ENCODE data around the gene SBF2.
"Not testable (repeated sequence)": the region's sequence is repeated elsewhere in the genome, so short reads cannot be mapped to it uniquely, and the experiment has no call there.

The SBF2 gene

DNA sequence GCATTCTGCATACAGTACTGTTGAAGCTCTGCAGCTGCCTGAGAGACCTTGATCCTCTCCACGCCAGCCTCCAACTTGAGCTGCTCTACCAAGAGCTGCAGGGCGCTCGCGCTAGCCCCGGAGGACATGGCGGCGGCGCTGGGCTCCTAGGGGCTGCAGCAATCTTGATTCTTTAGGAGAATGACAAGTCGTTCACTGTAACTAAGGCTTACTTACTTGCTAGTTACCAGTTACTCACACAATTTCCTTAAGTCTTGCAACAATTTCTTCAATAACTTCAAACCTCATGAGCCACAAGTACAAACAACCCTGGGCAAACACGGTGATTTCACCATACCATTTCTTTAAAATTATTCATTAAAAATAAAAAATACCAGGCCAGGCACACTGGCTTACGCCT, 21.9 kb downstream of the SBF2 start:
- DNase-seq = no peak

DNA sequence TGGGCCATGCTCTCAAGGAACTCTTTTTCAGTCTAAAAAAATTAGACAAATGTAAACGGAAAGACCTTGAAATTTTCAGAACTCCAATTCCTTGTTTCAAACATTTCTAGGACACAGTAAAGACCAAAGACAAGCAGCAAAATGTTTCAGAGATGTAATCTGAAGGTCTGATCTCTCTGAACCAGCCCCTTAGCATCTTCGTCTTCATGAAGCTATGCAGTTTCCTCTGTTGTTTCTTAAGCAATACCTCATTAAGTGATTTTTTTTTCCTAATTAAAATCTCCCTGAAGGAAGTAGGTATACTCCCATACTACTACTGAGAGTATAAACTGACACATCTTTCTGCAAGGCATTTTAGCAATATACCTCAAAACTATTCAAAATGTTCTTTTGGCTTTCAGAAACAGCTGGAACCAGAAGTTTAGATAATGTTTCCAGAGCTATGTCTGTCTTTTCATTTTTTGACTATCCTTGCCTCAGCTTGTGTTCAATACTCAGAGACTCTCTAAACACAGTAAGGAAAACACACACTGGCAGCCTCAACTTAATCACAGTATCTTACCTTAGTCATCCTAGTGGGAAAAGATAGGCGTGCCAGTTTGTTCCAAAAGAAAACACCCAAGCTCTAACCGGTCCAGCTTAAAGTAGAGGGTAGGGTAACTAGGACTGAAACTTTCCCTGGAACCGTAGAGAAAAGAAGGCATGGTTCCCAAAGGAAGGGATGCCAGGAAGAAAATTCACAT, 25.1 kb downstream of the SBF2 start:
- no peak for DNase-seq

DNA sequence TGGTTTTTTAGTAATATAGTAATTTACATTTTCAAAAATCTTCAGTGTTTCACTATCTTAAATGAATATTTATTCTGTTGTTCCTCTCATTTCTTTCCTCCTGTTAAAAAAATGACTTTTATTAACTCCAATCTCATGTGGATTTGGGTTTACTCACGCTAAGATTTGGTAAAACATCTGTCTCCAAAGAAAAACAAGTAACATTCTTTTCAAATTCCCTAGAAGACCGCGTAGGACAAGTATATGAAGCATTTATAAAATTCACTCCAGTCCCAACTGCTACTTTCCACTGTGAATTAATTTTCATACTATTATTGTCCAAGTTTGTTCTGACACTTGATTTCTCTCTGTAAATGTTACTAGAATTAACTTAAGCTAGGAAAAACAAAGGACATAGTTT, 26.2 kb downstream of the SBF2 start:
- DNase-seq = no peak

DNA sequence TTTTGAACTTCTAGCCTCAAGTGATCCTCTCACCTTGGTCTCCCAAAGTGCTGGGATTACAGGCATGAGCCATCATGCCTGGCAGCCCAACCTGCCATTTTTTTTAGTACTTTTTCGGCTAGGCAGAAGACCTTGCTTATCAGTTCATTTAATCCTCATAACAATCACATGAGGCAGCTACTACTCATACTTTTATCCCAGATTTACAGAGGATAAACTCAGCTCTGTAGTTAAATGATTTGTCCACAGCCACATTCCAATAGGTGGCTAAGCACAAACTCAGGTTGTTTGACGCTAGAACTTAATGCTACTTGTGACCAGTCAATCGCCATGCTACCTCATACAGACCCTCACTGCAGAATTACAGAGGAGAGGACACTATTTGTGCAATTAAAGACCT, 28.1 kb downstream of the SBF2 start:
- no peak for DNase-seq

DNA sequence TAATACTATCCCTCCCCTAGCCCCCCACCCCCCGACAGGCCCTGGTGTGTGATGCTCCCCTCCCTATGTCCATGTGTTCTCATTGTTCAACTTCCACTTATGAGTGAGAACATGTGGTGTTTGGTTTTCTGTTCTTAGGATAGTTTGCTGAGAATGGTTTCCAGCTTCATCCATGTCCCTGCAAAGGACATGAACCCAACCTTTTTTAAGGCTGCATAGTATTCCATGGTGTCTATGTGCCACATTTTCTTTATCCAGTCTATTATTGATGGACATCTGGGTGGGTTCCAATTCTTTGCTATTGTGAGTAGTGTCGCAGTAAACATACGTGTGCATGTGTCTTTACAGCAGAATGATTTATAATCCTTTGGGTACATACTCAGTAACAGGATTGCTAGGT, 29.3 kb downstream of the SBF2 start:
- DNase-seq = not testable (repeated sequence)

DNA sequence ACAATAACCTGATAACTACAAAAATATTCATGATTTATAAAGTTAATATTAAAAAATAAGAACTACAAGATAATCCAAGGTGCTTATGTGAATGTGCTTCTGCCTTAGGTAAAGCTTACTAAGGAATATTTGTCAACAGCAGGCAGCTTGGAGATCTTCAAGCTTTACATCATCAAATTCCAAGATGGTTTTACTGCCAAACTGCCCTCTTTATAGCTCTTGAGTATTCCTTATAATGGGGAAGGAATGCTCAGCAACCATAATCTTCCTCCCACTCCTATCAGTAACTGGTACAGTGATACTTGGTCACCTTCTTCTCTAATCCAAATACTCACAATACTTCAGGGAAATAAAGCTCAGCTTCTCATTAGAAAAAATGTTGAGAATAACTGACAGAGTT, 30.1 kb downstream of the SBF2 start:
- DNase-seq = no peak

DNA sequence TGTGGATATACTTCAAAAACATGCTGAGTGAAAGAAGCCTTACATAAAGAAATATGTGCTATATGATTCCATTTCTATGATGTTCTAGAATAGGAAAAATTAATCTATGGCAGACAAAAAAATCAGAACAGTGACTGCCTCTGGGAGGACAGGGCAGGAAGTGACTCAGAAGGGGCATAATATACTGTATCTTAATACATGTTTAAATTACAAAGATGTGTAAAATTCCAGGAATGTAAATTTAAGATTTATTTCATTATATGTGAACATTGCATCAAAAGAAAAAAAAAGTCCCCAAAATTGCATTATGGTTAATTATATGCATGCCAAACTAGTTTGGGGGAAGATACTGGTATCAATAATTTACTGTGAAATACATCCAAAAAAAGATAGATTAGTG, 32.2 kb downstream of the SBF2 start:
- DNase-seq = no peak

DNA sequence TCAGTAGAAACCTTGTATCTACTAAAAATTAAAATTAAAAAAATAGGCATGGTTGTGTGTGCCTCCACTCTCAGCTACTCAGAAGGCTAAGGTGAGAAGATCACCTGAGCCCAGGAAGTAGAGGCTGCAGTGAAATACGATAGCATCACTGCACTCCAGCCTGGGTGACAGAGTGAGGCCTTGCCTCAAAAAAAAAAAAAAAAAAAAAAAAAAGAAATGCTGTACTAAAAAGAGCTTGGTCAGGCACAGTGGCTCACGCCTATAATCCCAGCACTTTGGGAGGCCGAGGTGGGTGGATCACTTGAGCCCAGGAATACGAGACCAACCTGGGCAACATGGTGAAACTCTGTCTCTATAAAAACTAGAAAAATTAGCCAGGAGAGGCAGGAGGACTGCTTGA, 36.5 kb downstream of the SBF2 start:
- DNase-seq = no peak

DNA sequence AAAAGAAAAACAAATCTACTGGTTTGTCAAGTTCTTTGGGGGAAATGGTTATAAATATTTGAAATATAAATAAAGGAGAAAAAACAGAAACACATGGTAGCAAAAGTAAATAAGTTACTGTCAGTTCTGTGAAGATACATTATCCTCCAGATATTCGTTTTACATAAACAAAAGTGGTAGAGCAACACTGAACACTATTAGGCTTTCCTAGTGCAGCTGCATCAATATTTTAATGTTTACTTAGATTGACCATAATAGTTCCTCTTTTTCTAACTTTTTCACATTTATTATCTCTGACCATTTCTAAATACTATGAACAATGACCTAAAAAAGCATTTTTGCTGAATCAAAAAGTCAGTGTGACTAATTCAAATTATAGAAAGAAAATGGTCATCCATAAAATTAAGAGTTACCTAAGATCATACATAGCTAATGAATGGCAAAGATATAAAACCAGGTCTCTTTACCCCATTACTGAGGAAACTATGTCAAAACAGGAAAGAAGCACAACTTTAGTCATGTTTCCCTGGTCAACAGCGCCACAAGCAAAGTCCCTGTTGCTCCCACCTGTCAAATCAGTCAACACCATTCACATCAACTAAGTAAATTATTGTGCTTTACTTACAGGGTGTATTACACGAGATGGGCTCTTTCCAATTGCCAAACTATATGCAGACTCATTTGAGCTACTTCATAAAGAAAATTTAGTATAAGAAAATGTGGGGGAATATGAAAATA, 38.5 kb downstream of the SBF2 start:
- no peak for DNase-seq

DNA sequence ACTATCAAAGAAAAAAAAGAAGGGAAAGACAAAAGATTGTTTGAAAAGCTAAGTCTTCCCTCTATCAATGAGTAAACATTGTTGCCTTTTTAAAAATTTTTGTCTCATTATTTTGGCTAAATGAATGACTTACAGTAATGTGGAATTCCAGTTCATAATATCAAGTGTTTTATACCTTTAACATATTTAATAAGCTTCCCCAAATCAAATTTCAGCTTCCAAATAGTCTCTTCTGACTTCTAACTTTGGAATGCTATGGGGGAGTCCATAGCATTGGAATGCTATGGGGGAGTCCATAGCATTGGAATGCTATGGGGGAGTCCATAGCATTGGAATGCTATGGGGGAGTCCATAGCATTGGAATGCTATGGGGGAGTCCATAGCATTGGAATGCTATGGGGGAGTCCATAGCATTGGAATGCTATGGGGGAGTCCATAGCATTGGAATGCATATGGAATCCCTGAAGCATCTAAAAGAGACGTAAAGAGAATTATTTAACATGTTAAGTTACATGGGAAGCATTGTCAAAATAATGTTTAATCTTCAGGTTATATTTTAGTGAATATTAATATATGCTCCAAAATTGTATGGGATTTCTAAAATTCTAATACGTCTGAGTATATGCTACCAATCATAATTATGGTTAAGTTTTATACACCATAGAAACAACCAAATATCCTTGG, 44.4 kb downstream of the SBF2 start:
- not testable (repeated sequence) for DNase-seq

DNA sequence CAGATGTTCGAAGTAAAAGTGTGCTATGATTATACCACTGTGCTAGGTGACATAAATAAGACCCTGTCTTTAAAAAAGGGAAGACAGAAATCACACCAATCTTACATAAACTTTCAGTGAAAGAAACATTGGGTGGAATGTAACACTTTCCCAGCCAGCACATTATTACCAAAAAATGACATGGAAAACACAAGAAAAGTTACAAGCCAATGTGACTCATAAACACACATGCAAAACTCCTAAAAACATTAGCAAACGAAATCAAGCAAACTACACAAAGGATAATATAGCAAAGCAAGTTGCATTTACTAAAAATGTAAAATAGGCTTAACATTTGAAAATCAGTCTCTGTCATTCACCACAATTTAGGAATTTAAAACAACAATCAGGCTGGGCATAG, 47.0 kb downstream of the SBF2 start:
- no peak for DNase-seq

DNA sequence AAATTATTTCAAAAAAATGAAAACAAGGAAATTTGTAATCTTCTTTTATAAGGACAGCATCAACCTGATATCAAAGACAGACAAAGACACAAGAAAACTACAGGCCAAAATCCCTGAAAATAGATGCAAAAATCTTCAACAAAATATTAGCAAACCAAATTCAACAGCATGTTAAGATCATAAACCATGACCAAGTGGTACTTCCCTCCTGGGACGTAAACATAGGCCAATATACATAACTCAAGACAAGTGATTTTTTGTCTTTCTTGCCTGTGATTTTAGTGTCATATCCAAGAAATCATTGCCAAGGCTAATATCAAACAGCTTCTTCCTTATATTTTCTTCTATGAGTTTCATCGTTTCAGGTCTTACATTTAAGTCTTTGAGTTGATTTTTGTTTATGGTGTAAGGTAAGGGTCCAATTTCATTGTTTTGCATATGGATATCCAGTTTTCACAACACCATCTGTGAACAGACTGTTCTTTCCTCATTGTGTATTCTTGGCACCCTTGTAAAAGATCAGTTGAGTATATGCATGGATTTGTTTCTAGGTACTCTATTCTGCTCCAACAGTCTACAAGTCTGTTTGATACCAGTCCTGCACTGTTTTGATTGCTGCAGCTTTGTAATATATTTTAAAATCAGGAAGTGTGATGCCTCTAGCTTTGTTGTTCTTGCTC, 50.0 kb downstream of the SBF2 start:
- DNase-seq = no peak

DNA sequence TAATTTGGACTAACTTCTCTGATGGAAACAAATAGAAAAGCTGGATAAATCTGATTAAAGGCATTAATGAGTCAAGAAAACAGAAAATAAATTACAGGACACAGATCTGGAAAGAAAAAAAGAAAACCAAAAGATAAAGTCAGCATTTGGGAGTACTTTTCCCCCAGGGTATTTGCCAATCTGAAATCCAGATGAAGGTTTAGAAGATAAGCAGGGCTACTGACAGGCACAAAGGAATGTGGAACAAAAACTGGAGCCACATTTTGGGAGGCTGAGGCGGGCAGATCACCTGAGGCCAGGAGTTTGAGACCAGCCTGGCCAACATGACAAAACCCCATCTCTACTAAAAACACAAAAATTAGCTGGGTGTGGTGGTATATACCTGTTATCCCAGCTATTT, 57.2 kb downstream of the SBF2 start:
- no peak for DNase-seq

DNA sequence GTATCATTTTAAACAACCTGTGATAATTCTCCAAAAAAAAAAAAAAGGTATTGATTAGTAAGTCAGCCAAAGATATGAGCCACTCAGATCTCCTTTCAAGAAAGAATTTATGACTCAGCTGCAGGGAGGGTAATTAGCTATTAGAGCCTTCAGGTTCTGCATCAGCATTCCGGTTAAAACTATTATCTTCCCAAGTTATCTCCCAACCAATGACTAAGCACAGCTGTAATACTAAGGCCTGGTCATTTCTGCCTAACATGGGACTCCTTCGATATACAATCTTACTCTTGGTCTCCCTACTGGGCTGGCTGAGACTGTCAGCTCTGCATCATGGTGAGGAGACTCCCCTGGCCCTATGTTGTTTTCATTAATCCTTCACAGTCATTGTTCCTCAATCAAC, 60.4 kb downstream of the SBF2 start:
- DNase-seq = no peak

DNA sequence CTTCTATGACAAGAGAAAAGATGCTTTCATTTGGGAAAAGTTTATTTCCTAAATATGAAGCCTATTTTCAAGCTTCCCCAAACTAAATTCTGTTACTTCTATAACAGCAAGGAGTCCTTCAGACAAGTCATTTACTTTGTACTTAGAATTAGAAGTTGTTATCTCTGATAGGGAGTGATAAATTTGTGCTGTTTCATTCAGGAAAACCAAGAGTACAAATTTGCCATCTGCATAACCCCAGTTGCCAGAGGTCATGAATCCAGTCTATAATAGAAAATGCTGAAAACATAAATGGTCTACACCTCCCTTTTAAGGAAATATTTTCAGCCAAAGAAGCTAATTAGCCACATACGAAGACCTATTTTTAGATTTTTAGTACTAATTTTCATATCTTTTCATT, 61.3 kb downstream of the SBF2 start:
- no peak for DNase-seq

DNA sequence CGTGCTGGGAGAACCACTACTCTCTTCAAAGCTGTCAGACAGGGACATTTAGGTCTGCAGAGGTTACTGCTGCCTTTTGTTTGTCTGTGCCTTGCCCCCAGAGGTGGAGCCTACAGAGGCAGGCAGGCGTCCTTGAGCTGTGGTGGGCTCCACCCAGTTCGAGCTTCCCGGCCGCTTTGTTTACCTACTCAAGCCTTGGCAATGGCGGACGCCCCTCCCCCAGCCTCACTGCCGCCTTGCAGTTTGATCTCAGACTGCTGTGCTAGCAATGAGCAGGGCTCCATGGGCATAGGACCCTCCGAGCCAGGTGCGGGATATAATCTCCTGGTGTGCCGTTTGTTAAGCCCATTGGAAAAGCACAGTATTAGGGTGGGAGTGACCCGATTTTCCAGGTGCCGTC, 62.2 kb downstream of the SBF2 start:
- DNase-seq = not testable (repeated sequence)

DNA sequence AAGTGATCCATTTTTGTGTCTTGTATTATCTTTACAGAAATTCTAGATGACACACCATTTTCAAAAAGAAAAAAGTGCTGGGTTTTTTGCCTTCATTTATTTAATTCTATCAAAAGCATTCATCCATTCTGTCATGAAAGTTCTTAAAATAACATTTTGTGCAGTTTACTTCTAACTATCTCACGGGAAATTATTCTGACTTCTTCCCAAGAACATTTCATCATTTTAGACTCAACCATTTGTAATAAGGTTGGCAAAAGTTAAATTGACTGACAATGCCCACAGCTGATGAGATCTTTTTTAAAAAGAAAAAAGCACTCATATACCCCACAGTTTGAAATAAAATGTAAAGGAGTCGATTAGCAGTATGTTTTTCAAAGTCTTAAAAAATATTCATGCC, 68.5 kb downstream of the SBF2 start:
- DNase-seq = no peak

DNA sequence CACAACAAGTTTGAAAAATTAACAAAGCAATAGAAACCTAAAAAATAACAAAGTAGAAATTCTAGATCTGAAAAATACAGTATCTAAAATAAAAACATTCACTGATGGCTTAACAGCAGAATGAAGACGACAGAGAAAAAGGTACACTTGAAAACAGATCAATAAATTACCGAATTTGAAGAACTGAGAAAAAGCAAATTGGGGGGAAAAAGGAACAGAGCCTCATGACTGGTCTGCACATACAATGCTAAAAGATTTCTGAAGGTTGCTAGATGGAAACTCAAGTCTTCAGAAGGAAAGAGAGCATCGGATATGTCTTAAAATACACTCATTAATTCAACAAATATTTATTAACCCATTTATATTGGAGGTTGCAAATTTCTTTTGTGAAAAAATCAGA, 71.6 kb downstream of the SBF2 start:
- DNase-seq = no peak

DNA sequence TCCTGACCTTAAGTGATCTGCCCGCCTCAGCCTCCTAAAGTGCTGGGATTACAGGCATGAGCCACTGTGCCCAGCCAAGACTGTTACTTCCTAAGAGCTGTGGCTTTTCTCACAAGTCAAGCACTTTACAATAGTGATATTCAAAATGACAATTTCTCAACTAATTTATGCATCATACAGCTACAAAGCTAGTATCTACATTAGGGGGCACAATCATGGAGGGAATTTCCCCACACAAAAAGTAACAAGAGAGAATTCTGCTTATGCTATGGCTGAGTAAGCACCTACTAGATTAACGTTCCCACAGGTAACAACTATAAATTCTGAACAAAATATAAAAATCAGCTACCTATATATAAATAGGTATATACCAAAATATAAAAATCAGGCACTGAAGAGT, 72.7 kb downstream of the SBF2 start:
- DNase-seq = no peak

DNA sequence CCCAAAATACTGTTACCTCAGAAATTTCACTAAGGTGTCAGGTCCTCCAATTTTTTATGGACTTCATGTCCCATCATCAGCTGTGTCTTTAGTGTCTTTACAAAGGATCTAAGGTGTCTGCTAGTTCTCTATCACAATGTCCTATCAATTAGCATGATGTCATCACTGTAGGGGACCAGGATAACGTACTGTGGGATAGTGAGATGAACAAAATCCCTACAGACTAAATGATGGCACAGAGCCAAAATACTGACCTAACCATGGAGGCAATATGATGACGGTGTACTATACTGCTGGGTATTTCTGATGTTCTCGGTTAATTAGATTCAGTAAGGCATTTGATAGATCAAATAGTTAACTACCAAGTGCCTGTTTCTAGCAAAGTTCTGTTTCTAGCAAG, 82.5 kb downstream of the SBF2 start:
- DNase-seq = no peak

DNA sequence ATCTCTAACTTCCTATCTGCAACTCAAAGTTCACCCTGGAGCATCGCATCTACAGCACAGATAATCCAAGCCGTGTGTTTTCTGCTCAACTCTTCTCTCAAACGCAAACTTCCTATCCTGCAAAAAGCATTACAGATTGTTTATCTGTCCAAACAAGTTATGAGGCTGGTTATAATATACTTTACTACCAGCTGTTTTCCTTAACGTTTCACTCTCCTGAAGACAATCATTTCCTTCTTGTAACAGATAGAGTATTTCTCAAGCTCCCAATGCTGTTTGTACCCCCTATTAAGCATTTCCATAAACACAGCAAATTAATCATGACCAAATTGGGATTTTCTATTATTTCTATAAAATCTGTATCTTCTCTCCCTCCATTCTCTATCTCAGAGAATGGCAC, 84.7 kb downstream of the SBF2 start:
- DNase-seq = no peak

DNA sequence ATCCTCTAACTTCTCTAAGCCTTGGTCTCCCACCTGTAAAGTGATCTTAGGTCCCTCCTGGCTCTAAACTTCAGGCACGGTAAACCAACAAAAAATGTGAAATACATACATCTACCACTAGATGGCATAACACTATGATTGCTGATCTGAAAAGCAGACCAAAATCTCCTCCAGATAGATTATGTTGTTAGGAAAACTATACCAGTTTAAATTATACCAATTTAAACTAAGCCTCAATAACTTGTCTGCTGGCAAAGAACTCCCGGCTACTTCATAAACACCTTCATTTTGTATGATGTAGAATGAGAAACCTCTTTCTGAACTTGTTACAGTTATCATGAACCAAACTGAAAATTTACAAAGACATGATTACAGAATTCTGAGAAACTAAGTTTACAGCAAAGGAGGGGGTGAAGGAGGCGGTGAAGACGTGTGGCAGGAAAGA, 85.9 kb downstream of the SBF2 start:
- no peak for DNase-seq

Measured in nucleus accumbens (tissue), 56 donors.